Skeletal muscle satellite cell (primary cell): Measurements from ENCODE around the gene SLC27A3.
"Not testable (repeated sequence)": the region's sequence is repeated elsewhere in the genome, so short reads cannot be mapped to it uniquely, and the experiment has no call there.

ENCODE experiments used
- H3K27me3 ChIP-seq: 2 replicates; pipeline ENCODE4 v1.7.0; 2013; ENCODE audit warnings: low read length; ENCODE audit not compliant: control insufficient read depth, insufficient read depth
- H3K36me3 ChIP-seq: 2 replicates; pipeline ENCODE4 v1.7.0; 2013; ENCODE audit warnings: mild to moderate bottlenecking, control low read depth, low read length; ENCODE audit not compliant: insufficient read depth
- H3K4me1 ChIP-seq: 2 replicates; pipeline ENCODE4 v1.7.0; 2013; ENCODE audit warnings: low read length; ENCODE audit not compliant: control insufficient read depth, insufficient read depth
- H3K4me2 ChIP-seq: 2 replicates; pipeline ENCODE4 v1.7.0; 2013; ENCODE audit warnings: mild to moderate bottlenecking, low read length
- H3K4me3 ChIP-seq: 2 replicates; pipeline ENCODE4 v1.7.0; 2013; ENCODE audit warnings: low read length
- H3K9ac ChIP-seq: 2 replicates; pipeline ENCODE4 v1.7.0; 2013; ENCODE audit warnings: mild to moderate bottlenecking, low read depth, low read length, moderate library complexity
- H3K9me3 ChIP-seq: replicated peaks from 2 replicates; pipeline ENCODE4 v1.7.0; 2013; ENCODE audit warnings: mild to moderate bottlenecking, control low read depth, low read length

Gene SLC27A3

GRCh38 chr1:153776845-153777370, 1.7 kb downstream of the SLC27A3 start:
- no peak overlapping the region for H3K4me2 ChIP-seq
- no peaks in the 10 kb centered on the region for H3K27me3 ChIP-seq
- H3K9me3 ChIP-seq: no peaks in the 10 kb centered on the region
- H3K4me3 ChIP-seq: no peak overlapping the region
- peaks cover 14% of the 10 kb centered on the region for H3K36me3 ChIP-seq
- peaks cover 34% of the 10 kb centered on the region for H3K4me1 ChIP-seq
- H3K9ac ChIP-seq: no peak overlapping the region

GRCh38 chr1:153777648-153778047, 2.4 kb downstream of the SLC27A3 start:
- peak overlapping the region; percentile 17 for H3K4me2 ChIP-seq
- no peaks in the 10 kb centered on the region for H3K9me3 ChIP-seq
- H3K36me3 ChIP-seq: peaks cover 6% of the 10 kb centered on the region
- peaks cover 34% of the 10 kb centered on the region for H3K4me1 ChIP-seq
- H3K9ac ChIP-seq: no peak overlapping the region
- H3K4me3 ChIP-seq: no peak overlapping the region
- no peaks in the 10 kb centered on the region for H3K27me3 ChIP-seq

GRCh38 chr1:153778051-153778823, 3.0 kb downstream of the SLC27A3 start:
- H3K27me3 ChIP-seq: no peaks in the 10 kb centered on the region
- no peak overlapping the region for H3K4me3 ChIP-seq
- peaks cover under 1% of the 10 kb centered on the region for H3K36me3 ChIP-seq
- no peak overlapping the region for H3K9ac ChIP-seq
- H3K9me3 ChIP-seq: no peaks in the 10 kb centered on the region
- H3K4me2 ChIP-seq: peak overlapping the region; percentile 17
- peaks cover 37% of the 10 kb centered on the region for H3K4me1 ChIP-seq

GRCh38 chr1:153778824-153779519, 3.8 kb downstream of the SLC27A3 start:
- Histone ChIP-seq H3K9me3 (no peaks in the 10 kb centered on the region), H3K4me2 (no peak overlapping the region), H3K4me1 (peaks cover 35% of the 10 kb centered on the region), H3K9ac (no peak overlapping the region), H3K36me3 (no peaks in the 10 kb centered on the region), H3K27me3 (no peaks in the 10 kb centered on the region), H3K4me3 (no peak overlapping the region)

DNA sequence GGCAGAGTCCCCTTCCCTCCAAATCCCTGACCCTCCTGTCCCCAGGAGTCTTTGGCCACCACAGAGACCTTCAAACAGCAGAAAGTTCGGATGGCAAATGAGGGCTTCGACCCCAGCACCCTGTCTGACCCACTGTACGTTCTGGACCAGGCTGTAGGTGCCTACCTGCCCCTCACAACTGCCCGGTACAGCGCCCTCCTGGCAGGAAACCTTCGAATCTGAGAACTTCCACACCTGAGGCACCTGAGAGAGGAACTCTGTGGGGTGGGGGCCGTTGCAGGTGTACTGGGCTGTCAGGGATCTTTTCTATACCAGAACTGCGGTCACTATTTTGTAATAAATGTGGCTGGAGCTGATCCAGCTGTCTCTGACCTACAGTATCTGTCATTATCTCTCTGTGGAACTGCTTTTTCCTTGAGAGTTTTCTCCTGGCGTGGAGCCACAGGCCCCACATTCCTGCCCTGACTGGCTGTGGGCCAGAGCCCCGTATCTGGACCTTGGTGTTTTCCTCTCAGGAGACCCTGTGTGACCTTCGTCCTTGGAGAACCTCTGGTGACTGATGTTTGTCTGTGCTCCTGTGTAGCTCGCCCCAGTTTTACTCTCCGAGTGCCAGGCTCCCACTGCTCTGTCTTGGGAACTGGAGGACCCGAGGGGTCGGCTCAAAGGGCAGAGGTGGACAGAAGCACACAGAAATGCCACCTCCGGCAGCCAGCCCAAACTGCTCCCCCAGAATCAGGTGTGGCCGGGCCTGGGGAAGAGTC, 4.8 kb downstream of the SLC27A3 start:
- peaks cover 32% of the 10 kb centered on the region for H3K4me1 ChIP-seq
- H3K4me3 ChIP-seq: no peak overlapping the region
- H3K36me3 ChIP-seq: no peaks in the 10 kb centered on the region
- no peaks in the 10 kb centered on the region for H3K27me3 ChIP-seq
- no peaks in the 10 kb centered on the region for H3K9me3 ChIP-seq
- no peak overlapping the region for H3K9ac ChIP-seq
- no peak overlapping the region for H3K4me2 ChIP-seq

- Histone ChIP-seq H3K4me3 (no peak overlapping the region), H3K27me3 (no peaks in the 10 kb centered on the region), H3K4me1 (peaks cover 26% of the 10 kb centered on the region), H3K9me3 (no peaks in the 10 kb centered on the region), H3K9ac (no peak overlapping the region), H3K4me2 (no peak overlapping the region), H3K36me3 (no peaks in the 10 kb centered on the region)
These were observed 5.3 kb downstream of the SLC27A3 start for GRCh38 chr1:153780551-153780950.

- peaks cover 12% of the 10 kb centered on the region for H3K4me1 ChIP-seq
- H3K4me3 ChIP-seq: peak overlapping the region; percentile 78
- H3K36me3 ChIP-seq, H3K9me3 ChIP-seq, H3K27me3 ChIP-seq: not testable (repeated sequence)
- H3K4me2 ChIP-seq: peak overlapping the region; percentile 76
- peak overlapping the region; percentile 96 for H3K9ac ChIP-seq
These were observed 7.4 kb downstream of the SLC27A3 start for GRCh38 chr1:153782648-153783047.

- Histone ChIP-seq H3K4me1 (peaks cover 7% of the 10 kb centered on the region), H3K4me2 (peak overlapping the region; percentile 76), H3K27me3 (no peaks in the 10 kb centered on the region), H3K9me3 (no peaks in the 10 kb centered on the region), H3K4me3 (peak overlapping the region; percentile 78), H3K9ac (peak overlapping the region; percentile 96), H3K36me3 (no peaks in the 10 kb centered on the region)
These were observed 8.3 kb downstream of the SLC27A3 start for GRCh38 chr1:153783233-153784190.

DNA sequence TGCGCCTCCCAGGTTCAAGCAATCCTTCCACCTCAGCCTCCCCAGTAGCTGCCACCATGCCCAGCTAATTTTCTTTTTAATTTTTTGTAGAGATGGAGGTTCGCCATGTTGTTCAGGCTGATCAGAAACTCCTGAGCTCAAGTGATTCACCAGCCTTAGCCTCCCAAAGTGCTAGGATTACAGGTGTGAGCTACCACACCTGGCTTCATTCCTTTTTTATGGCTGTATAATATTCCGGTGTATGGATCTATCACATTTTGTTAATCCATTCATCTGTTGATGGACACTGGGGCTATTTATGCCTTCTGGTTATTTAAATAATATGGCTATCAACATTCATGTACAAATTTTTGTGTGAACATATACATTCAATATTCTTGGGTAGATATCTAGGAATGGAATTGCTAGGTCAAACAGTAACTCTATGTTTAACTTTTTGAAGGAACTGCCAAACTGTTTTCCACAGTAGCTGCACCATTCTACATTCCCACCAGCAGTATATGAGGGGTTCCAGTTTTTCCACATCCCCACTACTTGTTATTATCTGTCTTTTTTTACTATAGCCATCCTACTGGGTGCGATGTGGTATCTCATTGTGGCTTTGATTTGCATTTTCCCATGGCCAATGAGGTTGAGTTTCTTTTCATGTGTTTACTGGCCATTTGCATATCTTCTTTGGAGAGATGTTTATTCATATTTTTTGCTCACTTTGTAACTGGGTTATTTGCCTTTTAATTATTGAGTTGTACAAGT, 11.0 kb downstream of the SLC27A3 start:
- H3K4me2 ChIP-seq: no peak overlapping the region
- H3K9me3 ChIP-seq: no peaks in the 10 kb centered on the region
- H3K36me3 ChIP-seq: no peaks in the 10 kb centered on the region
- peaks cover 27% of the 10 kb centered on the region for H3K4me1 ChIP-seq
- H3K27me3 ChIP-seq: no peaks in the 10 kb centered on the region
- H3K9ac ChIP-seq: no peak overlapping the region
- no peak overlapping the region for H3K4me3 ChIP-seq

DNA sequence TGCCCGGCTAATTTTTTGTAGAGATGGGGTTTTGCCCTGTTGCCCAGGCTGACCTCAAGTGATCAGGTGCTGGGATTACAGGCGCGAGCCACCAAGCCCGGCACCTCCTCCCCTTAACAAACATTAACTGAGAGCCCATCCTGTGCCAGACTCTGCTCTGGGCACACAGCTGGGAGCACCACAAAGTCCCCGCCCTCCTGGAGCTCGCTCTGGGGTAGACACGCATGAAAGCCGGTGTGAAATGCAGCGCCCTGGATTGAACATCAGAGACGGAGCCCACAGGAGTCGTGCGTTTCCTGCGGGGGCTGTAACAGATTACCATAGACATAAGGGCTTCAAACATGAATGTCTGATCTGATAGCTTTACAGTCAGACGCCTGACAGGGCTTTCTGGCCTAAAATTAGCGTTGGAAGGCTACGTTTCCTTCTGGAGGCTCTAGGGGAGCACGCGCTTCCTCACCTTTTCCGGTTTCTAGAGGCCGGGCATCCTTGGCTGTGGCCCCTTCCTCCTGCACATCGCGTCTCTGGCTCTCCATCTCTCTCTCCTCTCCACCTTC, 14.3 kb downstream of the SLC27A3 start:
- Histone ChIP-seq H3K4me1 (peaks cover 28% of the 10 kb centered on the region), H3K4me3 (peak overlapping the region; percentile 54), H3K4me2 (peak overlapping the region; percentile 76), H3K27me3 (no peaks in the 10 kb centered on the region), H3K36me3 (no peaks in the 10 kb centered on the region), H3K9me3 (no peaks in the 10 kb centered on the region), H3K9ac (peak overlapping the region; percentile 76)
